HG03060 (cell line): ENCODE results near the gene FHL3.
"Not testable (repeated sequence)": the region's sequence is repeated elsewhere in the genome, so short reads cannot be mapped to it uniquely, and the experiment has no call there.

Experiments
- ATAC-seq: cut with Tn5 transposase; IDR thresholded peaks from one replicate; pipeline ENCODE4 v1.9.1; 2021; ENCODE audit warnings: low read depth, moderate number of reproducible peaks; ENCODE audit not compliant: unreplicated experiment

Gene FHL3

GRCh38 chr1:38037221-38037939, 32.1 kb upstream of the FHL3 start:
- no peak for ATAC-seq

DNA sequence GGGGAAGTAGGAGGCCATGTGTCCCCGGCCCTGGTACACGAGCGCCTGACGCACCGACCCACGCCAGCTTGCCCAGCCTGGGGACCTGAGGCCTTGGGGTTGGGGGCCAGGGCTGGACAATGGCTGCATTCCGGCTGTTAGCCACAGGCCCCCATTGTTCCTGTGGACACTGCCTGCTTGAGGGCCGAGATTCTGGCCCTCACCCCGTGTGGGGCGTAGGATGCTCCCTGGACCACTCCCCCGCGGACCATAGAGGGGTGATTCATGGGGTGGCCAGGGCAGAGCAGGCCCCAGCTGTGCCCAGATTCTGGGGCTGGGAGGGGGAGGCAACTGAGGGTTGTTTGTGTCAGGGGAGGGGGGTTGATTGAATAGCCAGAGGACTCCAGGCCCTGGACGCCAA, 29.6 kb upstream of the FHL3 start:
- no peak for ATAC-seq

DNA sequence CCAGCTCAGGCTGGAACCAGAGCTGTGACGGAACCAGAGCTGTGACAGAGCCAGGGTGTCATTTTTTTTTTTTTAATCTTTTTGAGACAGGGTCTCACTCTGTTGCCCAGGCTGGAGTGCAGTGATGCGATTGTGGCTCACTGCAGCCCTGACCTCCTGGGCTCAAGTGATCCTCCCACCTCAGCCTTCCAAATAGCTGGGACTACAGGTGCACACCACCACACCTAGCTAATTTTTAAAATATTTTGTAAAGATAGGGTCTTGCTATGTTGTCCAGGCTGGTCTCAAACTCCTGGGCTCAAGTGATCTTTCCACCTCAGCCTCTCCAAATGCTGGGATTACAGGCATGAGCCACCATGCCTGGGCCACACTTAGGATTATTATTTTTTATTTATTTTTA, 27.7 kb upstream of the FHL3 start:
- not testable (repeated sequence) for ATAC-seq

DNA sequence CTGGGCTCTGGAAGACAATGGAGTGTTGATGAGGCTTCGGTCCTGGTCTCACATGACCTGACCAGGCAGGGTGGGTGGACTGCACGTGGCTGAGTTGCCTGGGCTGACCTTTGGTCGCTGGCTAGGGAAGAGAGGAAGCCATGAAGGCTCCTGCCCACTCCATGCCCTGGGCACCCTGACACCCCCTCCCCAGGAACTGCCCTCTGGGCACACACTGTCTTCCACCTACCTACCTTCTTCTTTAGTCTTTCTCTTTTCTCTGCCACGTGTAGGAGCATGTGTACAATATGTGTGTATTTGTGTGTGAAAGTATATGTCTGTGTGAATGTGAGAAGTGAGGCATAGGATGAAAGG, 26.2 kb upstream of the FHL3 start:
- ATAC-seq, result no peak

DNA sequence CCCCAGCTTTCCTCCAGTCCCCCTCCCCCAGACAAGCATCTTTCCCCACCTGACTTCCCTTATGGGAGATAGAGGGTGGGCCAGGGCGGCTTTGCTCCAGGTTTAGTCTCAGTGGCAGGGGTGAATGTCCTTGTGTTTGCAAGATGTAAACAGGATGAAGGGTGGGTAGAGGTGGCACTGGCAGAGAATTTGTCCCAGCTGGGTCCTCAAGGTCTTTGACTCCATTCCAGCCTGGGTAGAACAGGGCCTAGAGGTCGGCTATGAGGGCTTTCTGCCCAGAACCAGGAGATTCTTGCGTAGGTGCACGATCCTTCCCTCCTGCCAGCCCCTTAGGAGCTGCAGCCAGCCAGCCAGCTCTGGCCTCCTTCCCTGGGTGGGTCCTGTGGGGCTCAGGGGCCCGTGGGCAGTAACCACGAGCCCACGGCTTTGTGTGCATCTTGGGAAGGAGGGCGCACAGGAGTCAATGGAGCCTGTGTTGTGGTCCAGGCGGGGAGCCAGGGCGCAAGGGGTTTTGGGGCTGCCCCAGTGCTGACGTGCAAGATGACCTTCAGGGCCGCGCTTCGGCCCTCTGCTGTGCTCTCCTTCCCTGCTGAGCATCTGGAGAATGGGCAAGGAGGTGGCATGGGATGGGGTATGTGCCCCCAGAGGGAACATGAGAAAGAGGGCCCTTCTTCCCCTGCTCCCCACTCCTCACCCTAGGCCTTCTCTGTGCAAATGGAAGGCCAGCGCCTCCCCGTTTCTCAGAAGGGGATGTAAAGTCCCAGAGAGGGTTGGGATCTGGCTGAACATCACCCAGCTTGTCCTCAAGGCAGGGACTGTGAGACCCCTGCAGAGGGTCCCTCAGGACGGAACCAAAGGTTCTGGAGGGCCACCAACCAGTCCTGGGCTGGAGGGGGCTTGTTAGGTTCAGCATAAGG, 25.5 kb upstream of the FHL3 start:
- ATAC-seq, result no peak

- ATAC-seq, result no peak
Measured at GRCh38 chr1:38029685-38030511, 24.6 kb upstream of the FHL3 start.

GRCh38 chr1:38029081-38029681, 23.9 kb upstream of the FHL3 start:
- ATAC-seq, result no peak

DNA sequence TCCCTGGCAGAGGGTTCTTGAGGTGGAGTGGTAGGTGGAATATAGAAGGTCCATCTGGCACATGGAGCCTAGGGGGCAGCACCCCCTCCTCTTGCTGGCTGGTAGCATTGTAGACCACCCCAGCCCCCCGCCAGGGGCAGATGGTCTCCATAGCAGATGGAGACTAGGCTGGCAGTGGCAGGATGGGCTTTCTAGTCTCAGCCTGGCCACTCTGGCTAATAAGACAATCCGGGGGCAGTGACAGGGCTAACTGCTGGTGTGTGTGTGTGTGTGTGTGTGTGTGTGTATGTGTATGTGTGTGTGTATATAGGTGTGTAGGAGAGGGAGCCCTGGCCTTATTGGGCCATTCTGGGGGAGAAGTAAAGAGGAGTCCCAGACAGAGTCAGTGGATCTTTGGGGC, 23.4 kb upstream of the FHL3 start:
- peak; percentile 5 for ATAC-seq

DNA sequence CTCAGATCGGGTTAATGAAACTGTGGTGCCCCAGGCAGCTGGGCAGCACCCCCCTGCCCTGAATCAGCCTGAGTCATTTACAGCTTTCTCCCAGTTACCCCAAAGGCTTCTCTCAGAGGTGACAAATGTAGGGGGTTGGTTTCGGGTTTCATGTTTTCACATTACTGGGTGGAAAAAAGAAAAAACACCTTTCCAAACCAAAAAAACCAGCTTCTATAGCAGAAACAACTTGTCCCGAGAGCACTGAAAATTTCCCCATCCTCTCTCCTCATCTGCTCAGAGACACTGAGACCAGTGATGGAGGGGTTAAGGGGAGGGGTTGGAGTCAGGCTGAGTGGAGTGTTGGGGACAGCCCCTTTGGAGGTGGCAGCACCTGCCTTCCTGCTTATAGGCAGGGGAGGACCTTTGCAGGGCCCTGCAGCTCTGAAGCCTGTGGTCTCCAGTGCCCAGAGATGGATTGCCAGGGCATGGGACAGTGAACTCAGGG, 22.8 kb upstream of the FHL3 start:
- peak; percentile 47 for ATAC-seq

- no peak for ATAC-seq
Measured at GRCh38 chr1:38027201-38028104, 22.1 kb upstream of the FHL3 start.

- no peak for ATAC-seq
Measured at GRCh38 chr1:38026592-38027200, 21.4 kb upstream of the FHL3 start.

- ATAC-seq, result no peak
Measured at GRCh38 chr1:38025664-38026063, 20.4 kb upstream of the FHL3 start.

GRCh38 chr1:38025233-38025632, 19.9 kb upstream of the FHL3 start:
- no peak for ATAC-seq

DNA sequence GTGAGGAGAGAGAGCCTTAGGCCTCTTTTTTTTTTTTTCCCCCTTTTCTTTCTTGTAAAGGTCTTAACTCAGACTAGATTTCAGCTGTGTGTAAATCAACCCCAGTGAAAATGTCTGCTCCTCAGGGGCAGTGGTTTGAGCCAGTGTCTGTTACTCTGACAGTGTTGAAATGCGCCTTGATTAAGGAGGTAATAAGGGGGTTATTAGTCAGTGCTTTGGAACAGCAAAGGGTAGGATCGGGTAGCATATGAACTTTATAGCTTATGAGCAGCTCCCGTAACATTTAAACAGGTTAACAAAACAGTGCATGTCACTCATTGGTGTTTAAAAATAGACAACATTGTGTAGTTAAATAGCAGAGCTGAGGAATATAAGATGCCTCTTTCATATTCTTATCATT, 17.5 kb upstream of the FHL3 start:
- no peak for ATAC-seq

DNA sequence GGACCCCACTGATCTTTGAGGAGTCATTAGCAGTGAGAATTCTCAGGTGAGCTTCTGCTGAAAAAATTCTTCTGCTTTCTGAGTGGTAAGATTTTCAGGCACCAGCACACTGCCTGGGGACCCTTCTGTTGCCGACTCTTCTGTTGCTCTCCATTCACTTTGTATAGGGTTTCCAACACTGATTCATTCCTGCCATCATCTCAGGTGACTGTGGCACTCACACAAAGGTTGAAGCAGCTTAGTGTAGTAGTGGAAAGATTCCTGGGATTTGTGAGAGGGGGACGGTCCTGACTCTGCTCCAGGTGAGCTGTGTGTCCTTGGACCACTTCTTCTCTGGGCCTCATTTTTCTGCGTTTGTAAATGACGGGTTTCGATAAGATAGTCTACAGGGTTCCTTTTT, 16.7 kb upstream of the FHL3 start:
- ATAC-seq, result no peak

DNA sequence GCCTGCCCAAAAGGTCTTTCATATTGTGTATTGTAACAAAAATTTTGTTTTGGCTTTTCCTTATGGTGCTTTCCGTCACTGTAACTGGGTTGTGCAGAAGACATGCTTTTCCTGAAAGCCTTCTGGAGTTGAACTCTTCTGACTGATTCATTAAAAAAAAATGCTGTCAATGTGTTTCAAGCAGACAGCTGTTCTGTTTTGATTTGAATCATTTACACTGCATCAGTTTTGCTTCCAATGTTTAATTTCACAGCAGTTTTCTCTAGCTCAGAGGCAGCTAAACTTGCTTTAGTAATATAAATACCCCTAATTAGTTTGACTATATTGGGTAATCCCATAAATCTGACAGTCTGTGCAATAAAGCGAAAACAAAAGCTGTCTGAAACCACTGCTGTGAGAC, 15.1 kb upstream of the FHL3 start:
- ATAC-seq, result no peak

DNA sequence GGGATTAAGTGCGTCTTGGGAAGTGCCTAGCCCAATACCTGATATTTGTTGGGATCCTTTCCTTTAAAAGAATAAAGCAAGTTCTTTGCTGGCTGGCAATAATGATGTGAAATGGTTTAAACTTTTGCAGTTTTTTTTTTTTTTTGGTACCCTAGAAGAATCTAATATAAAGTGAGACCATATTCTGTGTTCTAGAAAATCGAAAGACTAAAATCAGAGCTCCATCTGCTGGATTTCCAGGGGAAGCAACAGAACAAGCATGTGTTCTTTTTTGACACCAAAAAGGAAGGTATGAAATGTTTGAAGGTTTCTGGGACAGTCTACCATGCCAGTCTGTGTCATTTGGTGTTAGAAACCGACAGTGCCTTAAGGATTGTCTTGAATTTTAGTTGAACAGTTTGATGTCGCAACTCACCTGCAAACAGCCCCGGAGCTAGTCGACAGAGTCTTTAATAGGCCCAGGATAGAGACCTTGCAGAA, 13.6 kb upstream of the FHL3 start:
- no peak for ATAC-seq

GRCh38 chr1:38015978-38016725, 10.8 kb upstream of the FHL3 start:
- no peak for ATAC-seq
